ENCODE results near the gene RPL27A.

Gene RPL27A

GRCh38 chr11:8641332-8641731 lies 41.3 kb upstream of the RPL27A start:
- no peak for DNase-seq (ENCODE audit: low read depth)
- TF ChIP-seq CTCF (IDR thresholded peaks at IDR 0.05; ENCODE audit: insufficient read depth, low read depth, low read length, missing control alignments), result no peak
- no peak overlapping the region for H3K4me3 ChIP-seq (ENCODE audit: low read depth, low read length)

- no peak for TF ChIP-seq CTCF (IDR thresholded peaks at IDR 0.05; ENCODE audit: insufficient read depth, low read depth, low read length, missing control alignments)
- no peak overlapping the region for H3K4me3 ChIP-seq (ENCODE audit: low read depth, low read length)
- DNase-seq (ENCODE audit: low read depth), result no peak
Measured at GRCh38 chr11:8642196-8642841, 40.3 kb upstream of the RPL27A start.

- DNase-seq (ENCODE audit: low read depth), result no peak
- no peak overlapping the region for H3K4me3 ChIP-seq (ENCODE audit: low read depth, low read length)
- TF ChIP-seq CTCF (IDR thresholded peaks at IDR 0.05; ENCODE audit: insufficient read depth, low read depth, low read length, missing control alignments), result no peak
Measured at GRCh38 chr11:8646873-8647272, 35.7 kb upstream of the RPL27A start.

GRCh38 chr11:8649361-8649760 lies 33.2 kb upstream of the RPL27A start:
- no peak for TF ChIP-seq CTCF (IDR thresholded peaks at IDR 0.05; ENCODE audit: insufficient read depth, low read depth, low read length, missing control alignments)
- no peak overlapping the region for H3K4me3 ChIP-seq (ENCODE audit: low read depth, low read length)
- DNase-seq (ENCODE audit: low read depth), result no peak

- H3K4me3 ChIP-seq (ENCODE audit: low read depth, low read length), result no peak overlapping the region
- no peak for TF ChIP-seq CTCF (IDR thresholded peaks at IDR 0.05; ENCODE audit: insufficient read depth, low read depth, low read length, missing control alignments)
- no peak for DNase-seq (ENCODE audit: low read depth)
Measured at GRCh38 chr11:8650401-8650990, 32.1 kb upstream of the RPL27A start.

GRCh38 chr11:8652140-8652539 lies 30.5 kb upstream of the RPL27A start:
- no peak for TF ChIP-seq CTCF (IDR thresholded peaks at IDR 0.05; ENCODE audit: insufficient read depth, low read depth, low read length, missing control alignments)
- H3K4me3 ChIP-seq (ENCODE audit: low read depth, low read length), result no peak overlapping the region
- DNase-seq (ENCODE audit: low read depth), result no peak

- no peak for DNase-seq (ENCODE audit: low read depth)
- no peak overlapping the region for H3K4me3 ChIP-seq (ENCODE audit: low read depth, low read length)
- no peak for TF ChIP-seq CTCF (IDR thresholded peaks at IDR 0.05; ENCODE audit: insufficient read depth, low read depth, low read length, missing control alignments)
Measured at GRCh38 chr11:8654503-8654902, 28.1 kb upstream of the RPL27A start.
